Endodermal cell (in vitro differentiated cells): ENCODE data around the gene GINM1. TPM values are rescaled to one million over a fixed set of nuclear protein-coding genes. Genes with fewer than 3 reads are reported as not detected.
A peak's percentile ranks its signal among the peaks of the same experiment; 100 is the strongest.

ENCODE experiments used
- DNase-seq: peaks from one replicate; pipeline ENCODE4 v3.0.0-alpha.2; 2017
- H3K27ac ChIP-seq: 2 replicates; pipeline ENCODE4 v1.5.1; 2013; ENCODE audit warnings: mild to moderate bottlenecking, low read depth, low read length, moderate library complexity
- H3K27me3 ChIP-seq: 2 replicates; pipeline ENCODE4 v1.6.1; 2013; ENCODE audit warnings: mild to moderate bottlenecking, low read length, moderate library complexity; ENCODE audit not compliant: insufficient read depth, control insufficient read depth, poor library complexity, severe bottlenecking
- H3K36me3 ChIP-seq: 2 replicates; pipeline ENCODE4 v1.7.0; 2013; ENCODE audit warnings: mild to moderate bottlenecking, low read length, moderate library complexity; ENCODE audit not compliant: control insufficient read depth, insufficient read depth
- H3K4me1 ChIP-seq: one replicate; pipeline ENCODE4 v1.7.0; 2013; ENCODE audit warnings: low read length; ENCODE audit not compliant: control insufficient read depth, insufficient read depth
- H3K4me3 ChIP-seq: 2 replicates; pipeline ENCODE4 v1.5.1; 2013; ENCODE audit warnings: mild to moderate bottlenecking, low read length, moderate library complexity
- H3K9ac ChIP-seq: 2 replicates; pipeline ENCODE4 v1.6.1; 2013; ENCODE audit warnings: mild to moderate bottlenecking, low read length, moderate library complexity; ENCODE audit not compliant: poor library complexity, severe bottlenecking; ENCODE audit errors: extremely low read depth
- H3K9me3 ChIP-seq: 2 replicates; pipeline ENCODE4 v1.6.1; 2013; ENCODE audit warnings: mild to moderate bottlenecking, low read length, moderate library complexity; ENCODE audit not compliant: control insufficient read depth
- H3K27ac Mint-ChIP-seq: 2 replicates; pipeline ENCODE4 v1.8.0; 2020; ENCODE audit warnings: mixed read lengths
- H3K27me3 Mint-ChIP-seq: 2 replicates; pipeline ENCODE4 v1.8.0; 2021; ENCODE audit warnings: mild to moderate bottlenecking, mixed read lengths; ENCODE audit not compliant: insufficient read depth
- H3K36me3 Mint-ChIP-seq: 2 replicates; pipeline ENCODE4 v1.8.0; 2020; ENCODE audit warnings: low read depth, mixed read lengths
- H3K4me1 Mint-ChIP-seq: 2 replicates; pipeline ENCODE4 v1.8.0; 2020; ENCODE audit warnings: mixed read lengths
- H3K4me3 Mint-ChIP-seq: 2 replicates; pipeline ENCODE4 v1.8.0; 2020; ENCODE audit warnings: mild to moderate bottlenecking, moderate library complexity, mixed read lengths
- H3K9me3 Mint-ChIP-seq: 2 replicates; pipeline ENCODE4 v1.8.0; 2020; ENCODE audit warnings: mild to moderate bottlenecking, mixed read lengths
- WGBS, 2 experiments: methylation state at CpG; one replicate each; pipeline versions ENCODE4 v1.1.5 to v1.1.7; 2013; ENCODE audit warnings: missing lambda C conversion rate in 2 of 2, mixed read lengths in 1 of 2; ENCODE audit not compliant: insufficient coverage in 1 of 2, insufficient read length in 1 of 2; 5-methylcytosine and 5-hydroxymethylcytosine counted together
- total RNA-seq, 2 donors: library from RNA; stranded (reverse); fragmentation: NEBNext Ultra II Directional in 1 of 2; extraction: Animal tissue kit (Norgen Biotek cat#: 25700) in 1 of 2; gene quantifications; 2 replicates in 1 of 2; 3 replicates in 1 of 2; pipeline ENCODE4 v1.2.1, GENCODE V29; 2021
- TF ChIP-seq, protein P1 (sequence below): fragments of 200-600 bp; sonication (generic); conservative IDR thresholded peaks from 2 replicates; pipeline ENCODE4 v1.5.0; 2021; ENCODE audit warnings: antibody characterized with exemption, mild to moderate bottlenecking

GINM1 gene
- total RNA-seq, 2 donors from 2014 or later = 23.0 to 30.5 TPM

DNA sequence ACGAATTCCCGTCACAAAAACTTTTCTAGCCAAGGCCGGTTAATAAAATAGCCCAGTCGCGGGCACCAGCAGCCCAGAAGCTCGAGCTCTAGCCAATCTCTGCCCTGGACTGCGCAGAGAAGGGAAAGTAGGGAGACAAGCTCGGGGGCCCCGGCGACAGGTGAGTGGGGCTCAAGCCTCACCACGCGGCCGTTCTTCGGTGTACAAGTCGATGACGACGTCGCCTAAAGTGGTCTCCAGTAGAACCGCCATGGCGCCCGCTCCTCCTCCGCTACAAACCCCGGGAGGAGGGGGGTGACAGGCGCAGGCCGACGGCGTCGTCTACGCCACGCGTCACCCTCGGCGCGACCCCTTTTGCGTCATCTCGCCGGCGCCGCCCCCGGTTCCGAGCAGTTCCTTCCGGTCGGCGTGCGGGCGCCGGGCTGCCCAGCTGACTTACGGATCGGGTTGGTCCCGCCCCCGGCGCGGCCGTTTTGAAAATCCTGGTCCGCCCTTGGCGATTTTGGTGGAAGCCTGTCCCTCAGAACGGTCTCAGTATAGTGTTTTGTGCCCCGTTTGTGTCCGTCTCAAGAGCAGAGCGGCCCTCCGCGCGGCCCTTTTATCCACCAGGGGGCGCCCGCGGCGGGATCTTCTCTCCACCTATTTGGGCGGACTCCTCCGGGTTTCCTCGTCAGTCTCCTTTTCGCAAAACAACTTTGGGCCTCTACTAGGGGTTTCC lies 20.3 kb upstream of the GINM1 start, which contains the start of gene PPIL4:
TSS of gene PPIL4 (minus strand) at position 290 of the 718 bp plus-strand sequence. CDS start at position 252, 38 bp downstream.
- Histone ChIP-seq H3K9ac (peak within 1 kb of the TSS; percentile 99), H3K27me3 (peaks cover 25% of the 10 kb centered on the region), H3K27ac (peak within 1 kb of the TSS; percentile 93), H3K36me3 (peaks cover 5% of the 10 kb centered on the region), H3K9me3 (no peaks in the 10 kb centered on the region), H3K4me3 (peak within 1 kb of the TSS; percentile 99), H3K4me1 (no peaks in the 10 kb centered on the region)
- WGBS, 2 experiments = 0% methylated on average over 16 to 71 of the region's 71 CpGs
- DNase-seq = peak; percentile 97
- Mint-ChIP-seq H3K4me1 (peaks cover 13% of the 10 kb centered on the region), H3K4me3 (peak within 1 kb of the TSS; percentile 94), H3K36me3 (peaks cover under 1% of the 10 kb centered on the region), H3K9me3 (no peaks in the 10 kb centered on the region), H3K27me3 (peaks cover 21% of the 10 kb centered on the region), H3K27ac (peak within 1 kb of the TSS; percentile 97)
- TF ChIP-seq, protein P1, sequence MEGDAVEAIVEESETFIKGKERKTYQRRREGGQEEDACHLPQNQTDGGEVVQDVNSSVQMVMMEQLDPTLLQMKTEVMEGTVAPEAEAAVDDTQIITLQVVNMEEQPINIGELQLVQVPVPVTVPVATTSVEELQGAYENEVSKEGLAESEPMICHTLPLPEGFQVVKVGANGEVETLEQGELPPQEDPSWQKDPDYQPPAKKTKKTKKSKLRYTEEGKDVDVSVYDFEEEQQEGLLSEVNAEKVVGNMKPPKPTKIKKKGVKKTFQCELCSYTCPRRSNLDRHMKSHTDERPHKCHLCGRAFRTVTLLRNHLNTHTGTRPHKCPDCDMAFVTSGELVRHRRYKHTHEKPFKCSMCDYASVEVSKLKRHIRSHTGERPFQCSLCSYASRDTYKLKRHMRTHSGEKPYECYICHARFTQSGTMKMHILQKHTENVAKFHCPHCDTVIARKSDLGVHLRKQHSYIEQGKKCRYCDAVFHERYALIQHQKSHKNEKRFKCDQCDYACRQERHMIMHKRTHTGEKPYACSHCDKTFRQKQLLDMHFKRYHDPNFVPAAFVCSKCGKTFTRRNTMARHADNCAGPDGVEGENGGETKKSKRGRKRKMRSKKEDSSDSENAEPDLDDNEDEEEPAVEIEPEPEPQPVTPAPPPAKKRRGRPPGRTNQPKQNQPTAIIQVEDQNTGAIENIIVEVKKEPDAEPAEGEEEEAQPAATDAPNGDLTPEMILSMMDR = peak; percentile 100

DNA sequence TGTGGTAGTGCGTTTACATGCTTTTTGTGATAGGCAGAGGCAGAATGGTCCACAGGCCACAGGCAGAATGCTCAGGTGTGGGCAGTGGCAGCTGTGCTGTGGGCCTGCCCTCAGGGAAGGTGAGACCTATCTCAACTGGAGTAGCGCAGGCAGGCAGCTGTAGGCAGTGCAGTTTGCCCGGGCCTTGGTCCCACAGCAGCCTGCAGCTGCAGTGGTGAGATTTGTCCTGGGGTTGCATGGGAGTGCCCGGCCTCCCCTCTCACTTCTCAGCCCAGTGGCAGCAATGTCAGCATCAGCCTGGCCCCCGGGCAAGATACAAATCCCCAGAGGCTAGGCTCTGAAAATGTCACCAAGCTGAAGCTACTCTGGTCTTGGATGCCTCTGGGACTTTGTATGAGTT lies 14.3 kb upstream of the GINM1 start:
- Histone ChIP-seq H3K9ac (no peak overlapping the region), H3K4me3 (no peak overlapping the region), H3K9me3 (no peaks in the 10 kb centered on the region), H3K27ac (no peak overlapping the region), H3K36me3 (no peaks in the 10 kb centered on the region), H3K27me3 (peaks cover 63% of the 10 kb centered on the region), H3K4me1 (peaks cover 6% of the 10 kb centered on the region)
- no peak overlapping the region for H3K27ac Mint-ChIP-seq
- WGBS, 2 experiments = 80 to 91% methylated on average over 2 to 5 of the region's 5 CpGs
- H3K27me3 Mint-ChIP-seq = peaks cover 50% of the 10 kb centered on the region
- H3K9me3 Mint-ChIP-seq = no peaks in the 10 kb centered on the region
- H3K36me3 Mint-ChIP-seq = no peaks in the 10 kb centered on the region
- TF ChIP-seq, protein P1 = no peak
- DNase-seq = no peak
- peaks cover 13% of the 10 kb centered on the region for H3K4me1 Mint-ChIP-seq
- H3K4me3 Mint-ChIP-seq = no peak overlapping the region

DNA sequence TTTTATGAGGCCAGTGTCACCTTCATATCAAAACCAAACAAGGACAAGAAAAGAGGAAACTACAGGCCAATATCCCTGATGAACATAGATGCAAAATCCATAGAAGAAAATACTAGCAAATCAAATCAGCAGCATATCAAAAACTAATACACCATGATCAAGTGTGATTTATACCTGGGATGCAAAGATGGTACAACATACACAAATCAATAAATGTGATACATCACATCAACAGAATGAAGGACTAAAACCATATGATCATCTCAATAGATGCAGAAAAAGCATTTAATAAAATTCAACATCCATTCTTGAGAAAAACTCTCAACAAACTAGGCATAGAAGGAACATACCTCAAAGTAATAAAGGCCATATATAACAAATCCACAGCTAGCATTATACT lies 8.1 kb upstream of the GINM1 start:
- H3K4me3 Mint-ChIP-seq = no peak overlapping the region
- Histone ChIP-seq H3K9ac (no peak overlapping the region), H3K4me1 (no peaks in the 10 kb centered on the region), H3K36me3 (no peaks in the 10 kb centered on the region), H3K4me3 (no peak overlapping the region), H3K9me3 (no peaks in the 10 kb centered on the region), H3K27ac (no peak overlapping the region), H3K27me3 (peaks cover 77% of the 10 kb centered on the region)
- TF ChIP-seq, protein P1 = no peak
- H3K36me3 Mint-ChIP-seq = no peaks in the 10 kb centered on the region
- H3K9me3 Mint-ChIP-seq = no peaks in the 10 kb centered on the region
- no peaks in the 10 kb centered on the region for H3K4me1 Mint-ChIP-seq
- DNase-seq = no peak
- H3K27ac Mint-ChIP-seq = no peak overlapping the region
- peaks cover 61% of the 10 kb centered on the region for H3K27me3 Mint-ChIP-seq
